NCI-H748 (cell line): Measurements from ENCODE around the gene ATP6V1C2.
A peak's percentile ranks its signal among the peaks of the same experiment; 100 is the strongest.

Experiments
- DNase-seq: peaks from one replicate; lab custom pipeline; 2025; ENCODE audit not compliant: unreplicated experiment; lab: John Stamatoyannopoulos, UW

The ATP6V1C2 gene

GRCh38 chr2:10722252-10722825, 909 bp downstream of the ATP6V1C2 start:
- DNase-seq, result peak; percentile 14

- peak; percentile 56 for DNase-seq
These were observed 11.6 kb downstream of the ATP6V1C2 start for GRCh38 chr2:10732924-10733565.

GRCh38 chr2:10733566-10733925, 12.1 kb downstream of the ATP6V1C2 start:
- peak; percentile 33 for DNase-seq

GRCh38 chr2:10733980-10734379, 12.6 kb downstream of the ATP6V1C2 start:
- DNase-seq, result no peak

DNA sequence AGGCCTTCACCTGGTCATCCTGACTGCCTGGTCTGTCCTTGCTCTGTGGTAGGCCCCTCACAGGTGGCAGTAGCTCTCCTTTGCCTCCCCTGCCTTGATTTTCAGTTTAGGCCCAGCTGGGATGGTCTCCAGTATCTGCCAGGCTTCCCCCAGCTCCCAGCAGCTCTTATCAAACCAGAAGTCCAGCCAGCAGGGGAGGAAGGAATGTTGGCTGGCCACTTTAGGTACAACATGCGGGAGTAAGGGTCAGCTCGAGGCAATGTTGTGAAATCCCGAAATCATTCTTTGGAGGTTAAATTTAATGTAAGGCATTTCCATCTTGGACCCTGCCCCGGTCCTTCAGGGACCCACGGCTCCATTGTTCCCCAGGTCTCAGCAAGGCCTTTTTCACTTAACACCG, 16.8 kb downstream of the ATP6V1C2 start:
- DNase-seq, result no peak

- no peak for DNase-seq
These were observed 18.8 kb downstream of the ATP6V1C2 start for GRCh38 chr2:10740226-10740625.

DNA sequence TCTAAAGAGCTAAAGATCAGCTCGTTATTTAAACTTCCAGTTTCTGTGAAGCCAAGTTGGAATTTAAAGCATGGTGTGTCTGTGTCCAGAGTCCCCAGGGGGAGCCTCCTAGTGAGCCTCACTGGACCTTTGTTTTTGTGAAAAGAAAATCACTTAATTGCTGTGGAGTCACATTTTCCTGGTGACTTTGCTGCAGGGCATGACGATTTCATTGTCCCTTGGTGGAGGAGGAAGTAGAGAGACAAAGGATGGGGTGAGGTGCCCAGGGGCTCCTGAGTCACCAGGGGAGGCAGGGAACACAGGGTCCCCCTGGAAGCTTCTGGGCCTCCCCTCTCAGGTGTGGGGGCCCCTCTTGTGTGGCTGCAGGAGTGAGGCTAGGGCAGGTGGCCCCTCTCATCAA, 19.7 kb downstream of the ATP6V1C2 start:
- DNase-seq, result no peak

DNA sequence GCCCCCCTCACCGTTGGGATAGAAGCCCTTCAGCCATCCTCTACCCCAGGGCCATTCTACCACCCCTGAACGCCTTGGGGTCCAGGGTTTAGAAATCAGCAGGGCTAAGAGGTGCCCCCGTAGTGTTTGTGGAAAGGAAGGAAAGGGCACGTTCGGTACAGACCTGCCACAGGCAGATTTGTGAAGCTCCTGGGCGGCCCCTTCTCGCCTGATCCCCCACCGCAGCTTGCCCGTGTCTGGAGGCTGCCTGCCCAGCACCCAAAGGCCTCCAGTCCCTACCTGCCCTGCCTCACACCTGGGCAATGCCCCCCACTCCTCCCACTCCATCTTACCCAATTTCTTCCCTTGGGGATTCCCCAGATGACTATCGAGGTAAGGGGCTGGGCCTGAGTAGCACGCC, 21.2 kb downstream of the ATP6V1C2 start:
- no peak for DNase-seq

DNA sequence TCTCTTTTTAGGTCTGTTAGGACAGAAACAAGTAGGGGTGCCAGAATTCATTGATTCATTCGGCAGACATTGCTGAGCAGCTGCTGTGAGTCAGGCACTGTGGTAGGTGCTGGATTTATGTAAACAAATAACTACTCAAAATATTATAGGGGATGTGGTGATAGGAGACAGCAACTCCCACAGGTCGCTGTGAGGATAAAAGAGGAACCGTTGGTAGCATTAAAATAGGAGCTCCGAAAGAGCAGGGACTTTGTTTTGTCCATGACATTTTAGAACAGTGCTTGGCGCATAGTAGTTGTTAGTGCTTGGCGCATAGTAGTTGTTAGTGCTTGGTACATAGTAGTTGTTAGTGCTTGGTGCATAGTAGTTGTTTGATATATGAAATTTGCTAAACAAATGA, 29.2 kb downstream of the ATP6V1C2 start:
- DNase-seq, result no peak

GRCh38 chr2:10752236-10752635, 30.8 kb downstream of the ATP6V1C2 start:
- DNase-seq, result no peak

GRCh38 chr2:10753156-10753555, 31.7 kb downstream of the ATP6V1C2 start:
- DNase-seq, result no peak

- no peak for DNase-seq
These were observed 32.4 kb downstream of the ATP6V1C2 start for GRCh38 chr2:10753876-10754275.

DNA sequence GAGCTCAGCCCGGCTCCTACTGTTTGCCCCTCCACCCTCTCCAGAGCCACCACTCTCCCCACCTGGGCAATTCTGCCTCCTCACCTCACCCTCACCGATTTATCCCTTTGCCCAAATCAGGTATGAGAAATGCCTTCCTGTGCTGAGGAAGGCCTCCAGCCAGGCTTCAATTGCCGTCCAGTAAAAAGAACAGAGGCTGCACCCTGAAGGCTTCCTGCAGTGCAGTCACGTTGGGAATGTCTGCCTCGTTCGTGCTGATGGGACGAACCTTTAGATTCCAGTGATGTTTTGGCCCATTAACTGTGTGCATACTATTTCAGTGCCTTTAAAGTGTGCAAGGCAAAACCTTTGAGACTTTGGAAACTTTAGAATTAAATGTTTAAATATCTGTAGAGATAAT, 34.2 kb downstream of the ATP6V1C2 start:
- DNase-seq, result no peak

GRCh38 chr2:10757814-10758286, 36.4 kb downstream of the ATP6V1C2 start:
- no peak for DNase-seq

GRCh38 chr2:10759151-10759714, 37.8 kb downstream of the ATP6V1C2 start:
- DNase-seq, result no peak

- no peak for DNase-seq
These were observed 39.5 kb downstream of the ATP6V1C2 start for GRCh38 chr2:10760794-10761504.

DNA sequence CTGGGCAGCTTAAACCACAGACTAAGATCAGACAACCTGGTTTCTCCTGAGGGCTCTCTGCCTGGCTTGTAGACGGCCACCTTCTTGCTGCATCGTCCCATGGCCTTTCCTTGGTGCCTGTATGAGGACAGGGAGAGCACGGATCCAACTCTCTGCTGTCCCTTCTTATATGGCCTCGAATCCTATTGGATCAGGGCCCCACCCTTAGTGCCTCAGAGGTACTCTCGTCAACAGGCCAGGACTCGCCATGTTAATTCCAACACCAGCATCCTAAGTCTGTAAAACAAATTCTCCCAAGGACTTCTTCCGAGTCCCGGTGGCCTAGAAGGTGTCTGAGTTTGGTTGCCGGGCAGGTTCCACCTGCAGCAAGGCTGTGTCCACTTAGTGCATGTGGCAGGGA, 40.2 kb downstream of the ATP6V1C2 start:
- no peak for DNase-seq

- DNase-seq, result no peak
These were observed 41.4 kb downstream of the ATP6V1C2 start for GRCh38 chr2:10762651-10763460.

DNA sequence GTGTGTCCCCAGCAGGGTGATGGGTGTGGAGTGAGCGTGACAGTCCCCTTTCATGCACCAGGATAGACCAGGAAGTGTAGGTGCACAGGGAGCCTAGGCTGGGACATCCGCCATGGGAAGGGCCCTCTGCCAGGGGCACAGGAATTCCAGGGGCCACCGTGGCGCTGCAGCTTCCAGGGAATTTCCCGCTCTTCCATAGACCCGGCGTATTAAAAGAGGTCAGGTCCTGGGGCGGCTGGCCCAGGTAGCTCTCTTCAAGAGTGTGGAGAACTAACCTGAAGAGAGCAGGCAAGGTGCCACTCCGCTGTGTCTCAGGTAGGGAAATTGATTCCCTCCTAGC, 42.0 kb downstream of the ATP6V1C2 start:
- no peak for DNase-seq

DNA sequence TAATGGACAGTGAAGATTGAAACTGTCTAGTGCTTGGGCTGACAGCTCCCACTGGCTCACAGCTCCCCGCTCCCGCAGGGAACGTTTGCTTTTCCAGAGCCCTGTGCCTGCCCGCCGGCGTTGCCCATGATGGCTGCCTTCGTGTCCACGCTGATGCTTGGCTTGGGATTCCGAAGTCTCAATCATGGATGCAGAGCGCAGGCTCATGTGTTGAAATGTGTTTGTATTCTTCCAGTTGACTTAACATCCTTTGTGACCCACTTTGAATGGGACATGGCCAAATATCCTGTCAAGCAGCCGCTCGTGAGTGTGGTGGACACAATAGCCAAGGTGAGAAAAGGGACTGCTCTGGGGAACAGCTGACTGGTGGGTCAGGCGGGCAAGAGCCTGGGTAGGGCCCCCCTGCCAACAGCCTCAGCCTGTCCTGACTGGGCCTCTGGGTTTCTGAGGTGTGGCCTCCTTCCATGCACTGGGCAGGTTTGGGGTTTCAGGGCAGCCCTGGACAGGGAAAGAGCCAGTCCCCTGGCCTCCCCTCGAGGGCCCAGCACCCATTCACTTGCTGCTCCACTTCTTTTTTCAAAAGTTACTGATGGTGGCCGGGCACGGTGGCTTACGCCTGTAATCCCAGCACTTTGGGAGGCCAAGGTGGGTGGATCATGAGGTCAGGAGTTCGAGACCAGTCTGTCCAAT, 42.8 kb downstream of the ATP6V1C2 start:
- no peak for DNase-seq

- no peak for DNase-seq
These were observed 43.5 kb downstream of the ATP6V1C2 start for GRCh38 chr2:10764896-10765295.
